GM19043 (cell line): Measurements from ENCODE around the gene PAX6.

Experiments
- ATAC-seq: cut with Tn5 transposase; IDR thresholded peaks from one replicate; pipeline ENCODE4 v1.9.1; 2021; ENCODE audit warnings: low read depth; ENCODE audit not compliant: unreplicated experiment

PAX6 gene

DNA sequence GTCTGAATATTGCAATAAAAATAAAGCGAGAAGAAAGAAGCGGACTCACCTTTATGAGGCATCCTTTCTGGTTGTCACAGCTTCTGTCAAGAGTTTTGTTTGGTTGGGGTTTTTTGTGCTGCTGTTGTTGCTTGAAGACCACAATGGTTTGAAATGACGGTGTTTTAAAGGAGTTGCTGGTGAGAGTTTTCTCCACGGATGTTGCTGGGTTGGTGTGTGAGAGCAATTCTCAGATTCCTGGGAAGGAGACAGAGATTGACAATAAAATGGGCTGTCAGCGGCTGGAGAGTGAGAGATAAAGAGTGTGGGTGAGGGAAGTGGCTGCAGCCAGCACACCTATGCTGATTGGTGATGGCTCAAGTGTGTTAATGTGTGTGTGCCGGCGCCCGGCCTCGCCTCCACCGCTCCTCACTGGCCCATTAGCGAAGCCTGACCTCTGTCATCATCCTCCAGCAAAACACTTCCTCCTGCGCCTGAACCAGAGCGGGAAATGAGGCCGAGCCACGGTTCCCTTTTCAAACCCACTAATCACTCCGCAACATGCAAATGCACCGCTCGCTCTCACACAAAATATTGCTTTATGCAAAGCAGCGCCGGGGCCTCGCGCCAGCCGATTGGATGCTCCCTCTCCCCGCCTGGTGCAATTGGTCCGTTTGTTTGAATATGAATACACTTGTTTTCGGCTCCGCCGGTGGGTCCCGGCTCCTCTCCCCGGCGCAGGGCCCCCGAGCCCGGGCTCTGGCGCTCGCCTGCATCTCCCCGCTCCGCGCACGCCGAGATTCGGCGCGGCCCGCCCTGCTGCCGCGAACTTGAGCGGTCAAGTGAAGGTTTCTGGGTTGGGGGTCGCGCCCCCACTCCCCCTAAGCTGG is at the start of gene PAX6:
PAX6 (minus strand) TSS at position 544 of the 869 bp plus-strand sequence. CDS start 4,911 bp downstream, outside the sequence.
- ATAC-seq, result peak; percentile 62

DNA sequence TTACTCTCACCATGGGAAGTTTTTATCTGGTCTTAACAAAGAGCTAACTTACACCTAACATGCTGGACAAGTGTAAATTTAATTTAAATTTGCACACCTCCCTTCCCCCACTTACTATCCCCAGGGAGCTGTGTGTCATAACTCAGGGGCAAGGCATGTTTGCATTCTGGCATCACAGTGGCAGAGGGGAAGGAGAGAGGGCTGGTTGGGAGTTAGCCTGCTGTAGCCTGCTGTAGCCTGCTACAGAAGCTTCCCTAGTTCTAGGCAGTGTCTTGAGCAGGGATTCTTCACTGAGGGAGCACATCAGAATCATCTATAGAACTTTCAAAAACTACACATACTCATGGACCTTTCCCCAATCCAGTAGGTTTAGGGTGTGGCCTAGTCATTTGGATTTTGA is 49.3 kb upstream of the PAX6 start:
- no peak for ATAC-seq

DNA sequence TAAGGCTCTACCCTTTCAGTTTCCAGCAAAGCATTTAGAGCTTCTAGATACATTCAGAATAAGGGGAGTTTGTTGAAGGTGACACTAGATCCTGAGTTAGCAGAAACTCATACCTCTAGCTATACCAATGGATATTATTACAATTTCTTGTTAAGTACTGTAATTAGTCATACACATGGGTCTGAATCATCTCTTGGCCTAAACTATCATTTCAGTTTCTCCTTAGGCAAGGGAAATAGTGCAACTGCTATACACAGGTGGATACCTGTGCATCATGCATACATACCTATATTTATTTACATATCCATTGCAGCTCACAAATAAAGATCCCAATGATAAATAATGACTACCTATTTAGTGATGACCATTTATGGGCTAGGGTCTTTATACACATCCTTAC is 45.1 kb upstream of the PAX6 start:
- no peak for ATAC-seq

DNA sequence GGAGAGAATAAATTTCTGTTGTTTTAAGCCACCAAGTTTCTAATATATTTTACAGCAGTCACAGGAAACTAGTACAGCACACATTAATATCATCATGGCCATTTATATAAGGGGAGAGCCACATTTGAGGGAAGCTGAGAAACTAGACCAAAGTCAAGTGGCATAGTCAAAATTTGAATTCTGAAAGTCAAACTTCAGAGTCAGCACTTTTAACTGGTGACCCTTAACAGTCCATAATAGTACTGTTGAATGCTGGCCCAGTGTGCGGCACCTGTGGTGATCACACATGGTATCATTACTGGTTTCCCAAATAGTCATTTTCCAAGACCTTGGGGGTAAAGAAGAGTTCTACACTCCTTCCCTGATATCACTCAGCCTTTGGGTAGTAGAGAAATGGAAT is 44.3 kb upstream of the PAX6 start:
- ATAC-seq, result no peak

DNA sequence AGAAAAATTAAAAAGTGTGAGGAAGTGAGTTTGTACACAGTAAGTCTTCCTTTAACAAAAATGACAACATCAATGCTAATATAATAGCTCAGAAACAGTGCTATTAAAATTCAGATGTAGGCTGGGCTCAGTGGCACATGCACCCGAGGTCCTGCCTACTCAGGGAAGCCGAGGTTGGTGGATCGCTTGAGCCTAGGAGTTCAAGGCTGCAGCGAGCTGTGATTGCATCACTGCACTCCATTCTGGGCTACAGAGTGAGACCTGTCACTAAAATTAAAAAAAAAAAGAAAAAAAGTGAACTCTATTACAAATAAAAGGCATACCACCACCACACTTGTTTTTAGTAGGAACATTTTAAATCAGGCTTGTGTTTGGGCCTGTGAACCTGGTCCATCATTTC is 39.2 kb upstream of the PAX6 start:
- ATAC-seq, result no peak

DNA sequence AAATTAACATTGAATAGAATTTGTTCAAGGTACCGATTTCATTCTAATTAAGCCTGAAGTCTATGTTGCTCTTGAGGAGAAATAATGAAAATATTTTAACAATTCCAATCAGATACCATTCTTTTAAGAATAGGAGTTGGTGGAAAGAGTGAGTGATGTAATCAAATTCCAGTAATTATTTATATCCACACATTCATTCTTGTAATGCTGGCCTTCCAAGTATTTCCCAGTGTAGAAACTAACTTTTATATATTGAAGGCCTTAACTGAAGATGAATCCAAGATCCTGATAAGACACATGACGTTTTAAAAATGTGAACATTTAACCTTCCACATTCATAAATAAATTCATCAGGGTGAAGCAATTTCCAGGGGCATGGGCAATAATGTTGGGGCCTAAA is 36.6 kb upstream of the PAX6 start:
- no peak for ATAC-seq

DNA sequence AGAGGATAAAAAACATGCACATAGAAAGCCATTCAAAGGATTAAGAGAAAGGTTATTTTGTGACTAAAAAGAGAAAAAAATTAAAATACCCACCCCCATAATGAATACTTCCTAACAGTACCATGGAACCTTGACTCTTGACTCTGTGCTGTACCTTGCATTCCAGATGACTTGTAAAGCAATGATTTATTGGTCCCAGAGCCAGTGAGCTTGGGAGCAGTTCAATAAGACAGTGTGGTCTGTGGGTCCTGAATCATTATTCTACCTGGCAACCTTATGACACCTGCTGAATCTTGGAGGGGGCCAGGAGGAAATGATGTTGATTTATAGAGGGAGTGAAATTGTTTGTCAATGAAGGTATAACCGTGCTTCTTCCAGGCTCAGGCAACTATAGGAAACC is 34.2 kb upstream of the PAX6 start:
- no peak for ATAC-seq

DNA sequence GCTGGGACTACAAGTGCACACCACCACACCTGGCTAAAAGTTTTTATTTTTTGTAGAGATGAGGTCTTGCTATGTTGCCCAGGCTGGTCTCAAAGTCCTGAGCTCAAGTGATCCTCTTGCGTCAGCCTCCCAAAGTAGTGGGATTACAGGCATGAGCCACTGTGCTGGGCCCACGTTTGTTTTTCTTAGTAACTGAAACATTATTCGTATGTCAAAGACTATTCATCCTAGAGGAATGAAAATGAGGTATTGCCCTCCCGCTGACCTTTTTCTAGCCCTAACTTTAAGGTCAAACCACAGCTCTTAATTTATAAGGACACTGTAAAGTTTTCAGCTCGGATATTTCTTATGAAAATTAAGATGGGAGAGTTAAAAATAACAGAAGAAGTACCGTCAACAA is 33.2 kb upstream of the PAX6 start:
- no peak for ATAC-seq

DNA sequence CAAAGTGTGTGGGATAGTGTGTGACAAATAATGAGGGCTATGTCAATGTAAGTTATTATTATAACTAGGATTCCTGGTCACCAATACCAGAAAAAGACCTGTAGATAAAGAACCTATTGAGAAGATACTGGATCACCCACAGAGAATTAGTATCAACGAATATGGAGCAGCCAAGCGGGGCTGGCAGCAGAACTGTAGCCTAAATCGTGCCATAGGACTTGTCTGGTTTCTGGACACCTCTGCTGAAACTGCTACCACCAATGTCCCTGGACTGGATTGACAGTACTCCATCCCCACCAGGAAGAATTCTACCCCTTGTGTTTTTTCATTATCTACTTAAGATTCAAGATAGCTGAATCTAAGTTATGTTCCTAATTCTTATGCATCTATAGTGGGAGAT is 30.3 kb upstream of the PAX6 start:
- ATAC-seq, result no peak

DNA sequence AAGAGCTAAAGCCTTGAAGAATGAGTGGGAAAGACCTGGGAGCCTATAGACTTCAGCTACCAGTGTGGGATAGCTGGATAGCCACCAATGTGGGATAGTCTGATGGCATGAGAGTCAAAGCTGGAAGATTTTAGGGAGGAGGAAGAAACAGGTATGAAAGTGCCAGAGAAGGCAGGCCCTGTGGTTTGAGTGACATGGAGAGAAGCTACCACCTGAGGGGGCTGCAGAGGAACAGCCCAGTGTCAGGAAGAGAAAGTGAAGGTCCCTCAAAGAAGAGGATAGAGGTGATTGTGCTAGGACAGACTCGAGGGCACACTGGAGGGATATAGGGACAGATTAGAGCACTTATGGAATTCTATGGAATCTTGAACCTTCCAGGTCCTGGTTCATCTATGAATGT is 23.1 kb upstream of the PAX6 start:
- no peak for ATAC-seq

DNA sequence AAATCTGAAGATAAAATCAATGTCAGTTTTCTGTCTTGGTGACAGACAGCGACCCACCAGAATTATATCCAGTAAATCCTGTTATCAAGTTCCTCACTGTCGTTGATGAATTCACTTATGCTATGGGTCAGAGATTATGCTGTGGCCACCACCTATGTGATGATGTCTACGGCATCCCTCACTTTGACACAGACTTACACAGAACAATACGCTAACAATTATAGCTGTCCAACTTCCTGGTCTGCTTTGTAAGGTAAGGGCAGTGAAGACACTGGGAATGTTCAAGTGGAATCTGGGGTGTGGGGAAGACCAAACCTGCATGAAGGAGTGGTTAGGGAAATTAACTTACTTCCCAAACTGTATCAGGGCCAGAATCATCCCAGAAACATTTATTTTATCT is 19.3 kb upstream of the PAX6 start:
- no peak for ATAC-seq

DNA sequence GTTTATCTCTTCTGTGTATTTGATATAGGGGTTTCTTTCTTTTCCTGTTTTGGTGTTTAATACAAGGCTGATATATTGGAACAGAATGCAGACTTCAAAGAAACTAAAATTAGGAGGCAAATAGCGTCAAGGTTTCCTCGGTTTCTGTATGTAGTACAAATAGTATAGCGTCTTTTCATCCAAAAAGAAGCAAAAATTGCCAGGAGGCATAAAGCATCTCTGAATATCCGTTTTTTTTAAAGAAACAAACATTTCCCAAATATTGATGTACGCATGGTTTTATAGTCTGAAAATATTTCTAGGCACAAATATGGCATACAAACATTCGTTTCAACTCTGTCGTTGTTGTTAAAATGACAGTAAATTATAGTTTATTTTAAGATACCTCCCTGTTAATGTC is 17.1 kb upstream of the PAX6 start:
- no peak for ATAC-seq

DNA sequence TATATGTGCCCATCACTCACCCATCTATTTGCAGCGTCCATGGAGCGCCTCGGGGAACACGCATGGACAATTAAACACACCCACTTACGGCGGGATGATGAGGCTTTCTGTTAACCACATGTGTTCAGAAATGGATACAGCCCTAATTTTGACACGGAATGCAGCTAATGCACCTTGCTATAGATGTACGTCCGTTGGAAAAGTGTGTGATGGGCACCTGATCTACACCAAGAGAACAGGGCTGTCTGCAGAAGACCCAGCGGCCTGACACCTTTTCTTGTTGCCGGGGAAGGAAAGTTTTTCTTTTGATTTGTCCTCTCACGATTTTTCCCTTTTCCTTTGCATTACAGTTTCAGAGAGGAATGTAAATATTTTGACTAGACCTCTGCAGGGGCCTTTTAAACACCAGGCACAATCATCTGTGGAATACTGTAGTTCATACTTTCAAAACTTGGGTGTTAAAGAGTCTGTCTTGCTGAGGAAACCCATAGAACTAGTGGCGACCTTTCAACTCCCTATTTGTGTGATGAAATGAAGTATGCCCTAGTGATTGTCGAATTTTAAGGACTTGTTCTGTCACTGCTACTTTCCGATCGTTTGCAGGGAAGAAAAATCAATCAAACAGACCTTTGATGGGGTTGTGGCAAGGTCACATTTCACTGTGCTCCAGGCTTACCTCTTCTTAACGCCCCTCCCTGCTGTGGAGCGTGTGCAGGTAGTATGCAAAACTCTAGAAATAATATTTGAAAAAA is 16.5 kb upstream of the PAX6 start:
- ATAC-seq, result no peak

DNA sequence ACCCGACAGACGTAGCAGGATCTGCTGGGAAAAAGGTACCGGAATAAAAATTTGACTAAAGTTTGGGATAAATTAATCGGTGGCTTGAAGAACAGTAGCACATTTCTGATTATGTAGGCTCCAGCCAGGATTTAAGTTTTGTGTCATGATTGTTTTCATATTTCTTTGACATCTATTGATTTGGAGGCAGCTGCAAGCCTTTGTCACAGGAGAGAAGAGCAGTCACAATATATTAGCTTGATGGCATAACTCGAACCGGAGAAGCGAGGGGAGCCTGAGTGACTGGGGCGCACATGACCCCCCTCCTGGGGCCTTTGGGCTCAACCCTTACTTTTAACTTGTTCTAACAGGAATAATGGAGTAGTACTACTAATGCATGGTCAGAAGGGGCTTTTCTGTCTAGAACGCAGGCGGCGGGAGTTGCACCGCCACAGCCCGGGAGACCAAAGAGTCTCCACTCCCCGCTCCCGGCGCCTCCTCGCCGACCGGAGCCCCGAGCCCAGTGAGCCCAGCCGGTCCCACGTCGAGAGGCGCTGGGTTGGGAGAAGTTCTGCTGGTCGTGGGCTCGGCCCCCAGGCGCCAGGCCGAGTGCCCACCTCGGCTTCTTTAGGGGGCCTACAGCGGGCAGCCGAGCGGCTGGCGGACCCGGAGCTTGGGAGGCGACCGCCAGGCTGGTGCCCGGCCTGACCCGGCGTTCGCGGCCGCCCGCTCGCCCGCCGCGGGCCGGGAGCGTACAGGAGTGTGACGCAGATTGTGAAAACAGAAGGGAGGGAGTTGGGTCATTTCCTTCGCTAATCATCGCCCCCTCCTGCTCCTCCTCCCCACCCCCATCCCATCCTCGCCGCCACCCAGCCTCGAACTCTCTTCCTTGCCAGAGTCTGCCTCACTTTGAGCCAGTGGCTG is 15.7 kb upstream of the PAX6 start:
- no peak for ATAC-seq

DNA sequence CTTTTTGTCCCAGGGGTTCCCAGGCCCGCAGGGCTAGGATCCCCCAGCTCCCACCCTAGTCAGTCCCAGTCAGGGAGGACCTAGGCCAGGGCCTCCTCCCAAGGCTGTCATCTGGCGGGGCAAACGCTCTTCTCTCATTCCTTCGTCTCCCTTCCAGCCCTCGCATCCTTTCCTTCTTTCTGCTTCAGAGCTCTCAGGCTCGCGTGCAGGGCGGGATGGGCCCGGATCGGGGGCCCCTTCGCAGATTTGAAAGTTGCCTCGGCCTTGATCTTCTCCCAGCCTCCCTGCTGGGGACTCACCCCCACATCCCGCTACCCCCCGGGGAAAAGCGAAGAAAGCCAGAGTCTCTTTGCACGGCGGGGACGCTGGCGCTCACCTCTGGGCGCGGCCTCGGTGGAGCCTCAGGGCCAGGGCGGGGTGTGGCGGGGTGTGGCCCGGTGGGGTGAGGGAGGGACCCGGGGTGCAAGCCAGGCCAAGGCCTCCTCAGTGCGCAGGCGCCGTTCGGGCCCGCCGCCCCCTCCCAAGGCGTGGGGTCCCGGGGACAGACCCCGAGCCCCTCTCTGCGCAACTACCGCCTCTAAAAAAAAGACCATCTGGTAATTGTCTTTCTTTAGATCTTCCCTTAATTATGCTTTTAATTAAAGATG is 14.8 kb upstream of the PAX6 start:
- no peak for ATAC-seq

DNA sequence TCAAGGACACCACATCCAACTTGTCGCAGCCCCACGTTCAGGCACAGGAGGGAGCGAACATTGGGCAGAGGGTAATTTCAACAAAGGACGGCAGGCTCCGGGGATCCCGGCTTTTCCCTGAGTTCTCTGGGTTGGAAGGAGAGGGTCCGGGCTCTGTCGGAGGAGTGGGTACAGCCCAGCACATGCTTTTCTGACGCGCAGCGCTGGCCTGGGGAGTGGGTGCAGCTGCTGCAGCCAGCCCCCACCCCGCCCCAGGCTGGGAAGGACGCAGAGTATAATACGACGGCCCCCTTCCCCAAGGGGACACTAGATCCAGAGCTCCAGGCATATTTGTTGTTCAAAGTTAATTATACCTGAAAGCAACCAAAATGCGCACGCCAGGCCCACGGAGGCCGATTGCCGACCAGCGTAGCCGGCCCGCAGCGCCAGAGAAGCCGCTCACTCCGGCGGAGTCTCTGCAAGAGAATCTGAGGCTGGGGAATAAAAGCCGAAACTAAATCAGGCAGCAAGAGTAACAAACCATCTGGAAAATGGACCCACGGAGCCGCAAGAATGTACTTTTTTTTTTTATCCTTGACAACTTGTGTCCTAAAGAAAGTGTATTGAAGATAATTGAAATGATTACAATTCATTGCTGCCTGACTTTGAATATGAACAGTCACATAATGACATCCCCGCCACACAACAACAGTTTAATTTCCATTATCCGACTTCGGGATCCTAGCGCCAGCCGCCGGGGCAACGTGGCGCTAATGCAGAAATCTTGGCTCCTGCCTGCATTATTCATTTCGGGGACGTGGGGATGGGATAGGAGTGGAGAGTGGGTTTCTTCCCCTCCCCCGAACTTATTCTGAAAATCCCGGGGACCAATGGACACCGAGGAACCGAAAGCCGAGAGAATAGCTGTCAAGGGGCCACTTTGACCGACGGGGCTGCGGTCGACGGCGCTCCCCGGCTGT is 14.0 kb upstream of the PAX6 start:
- ATAC-seq, result no peak

DNA sequence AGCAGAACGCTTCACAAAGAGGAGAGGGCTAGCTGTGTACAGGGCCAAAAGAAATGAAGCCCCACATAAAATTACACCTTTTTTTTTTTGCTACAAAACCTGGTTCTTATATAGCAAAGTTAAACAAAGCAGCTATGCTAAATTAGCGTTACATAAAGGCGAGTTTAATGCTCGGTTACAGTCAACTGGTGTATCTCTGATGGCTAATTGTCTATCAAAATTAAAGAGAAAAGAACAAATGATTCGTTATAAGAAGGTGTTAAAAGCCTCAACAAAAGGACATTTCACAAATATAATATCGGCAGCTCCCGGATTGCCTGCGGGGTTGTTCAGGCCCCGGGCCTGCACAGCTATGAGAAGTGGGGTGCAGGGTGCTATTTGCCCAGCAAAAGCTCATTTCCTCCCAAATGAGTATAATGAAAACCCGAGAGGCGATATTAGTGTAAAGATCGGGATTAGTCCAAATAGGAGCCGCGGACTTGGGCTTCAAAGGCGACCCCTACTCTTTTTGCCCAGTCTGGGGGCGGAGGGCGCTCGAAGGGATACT is 13.3 kb upstream of the PAX6 start:
- ATAC-seq, result no peak

DNA sequence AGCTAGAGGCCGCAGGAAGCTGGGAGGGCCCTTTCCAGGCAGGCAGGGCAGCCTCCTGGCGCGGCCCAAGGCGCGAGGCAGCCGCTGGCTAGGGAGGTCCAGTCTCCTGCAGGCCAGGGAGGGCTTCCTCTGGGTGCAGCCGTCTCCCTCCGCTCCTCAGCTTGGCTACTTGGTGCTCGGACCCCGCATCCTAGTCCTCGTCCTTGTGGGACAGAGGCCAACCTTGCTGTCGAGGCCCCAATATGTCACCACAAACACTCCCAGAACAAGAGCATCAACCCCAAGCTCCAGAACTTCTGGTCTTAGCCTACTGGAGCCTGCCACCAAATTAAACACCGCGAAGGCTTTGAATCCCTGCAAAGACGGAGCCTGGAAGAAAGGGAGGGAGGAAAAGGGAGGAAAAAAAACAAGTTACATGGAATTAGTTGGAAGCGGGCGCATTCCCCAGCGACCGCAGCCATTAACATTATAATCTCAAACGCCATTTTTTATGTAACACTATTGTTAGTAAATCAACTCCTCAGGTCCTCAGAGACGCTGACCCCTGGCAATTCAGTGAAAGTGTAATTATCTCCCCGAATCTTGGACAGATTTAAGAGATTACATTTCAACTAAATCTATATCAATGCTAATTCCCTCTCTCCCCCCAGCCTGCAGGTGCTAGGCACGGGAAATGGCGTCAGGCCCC is 12.7 kb upstream of the PAX6 start:
- no peak for ATAC-seq
